ENCODE data around the gene MAD2L2. TPM values are rescaled to one million over a fixed set of nuclear protein-coding genes. Genes with fewer than 3 reads are reported as not detected.

The MAD2L2 gene
- total RNA-seq, 4 donors from 2014 or later = 22.7 to 40.0 (median 32.5) TPM

- WGBS, 2 donors = 71 to 85% methylated on average over 11 of the region's 11 CpGs
- intact Hi-C loops (cut with DNase I; ENCODE audit: low total_unique reads) = no loop called here
- TF ChIP-seq CTCF (IDR thresholded peaks at IDR 0.05) (no peak), POLR2A (IDR thresholded peaks at IDR 0.05) (no peak)
- H3K4me3 ChIP-seq (ENCODE audit: low read depth, poor library complexity, severe bottlenecking) = no peak overlapping the region
- DNase-seq (ENCODE audit: low spot score in 2 of 2) = no peak
Measured at GRCh38 chr1:11708554-11709350, 27.8 kb upstream of the MAD2L2 start.

GRCh38 chr1:11707621-11708276 is 26.8 kb upstream of the MAD2L2 start:
- WGBS, 2 donors = 38 to 54% methylated on average over 13 to 17 of the region's 17 CpGs
- intact Hi-C loops (cut with DNase I; ENCODE audit: low total_unique reads) = no loop called here
- DNase-seq (ENCODE audit: low spot score in 2 of 2) = no peak
- no peak for TF ChIP-seq POLR2A (IDR thresholded peaks at IDR 0.05)
- no peak for TF ChIP-seq CTCF (IDR thresholded peaks at IDR 0.05)
- H3K4me3 ChIP-seq (ENCODE audit: low read depth, poor library complexity, severe bottlenecking) = no peak overlapping the region

GRCh38 chr1:11706292-11706691 is 25.3 kb upstream of the MAD2L2 start:
- intact Hi-C loops (cut with DNase I; ENCODE audit: low total_unique reads) = no loop called here
- DNase-seq (ENCODE audit: low spot score in 2 of 2) = no peak
- WGBS, 2 donors = 78 to 82% methylated on average over 10 of the region's 14 CpGs
- TF ChIP-seq CTCF (IDR thresholded peaks at IDR 0.05) (no peak), POLR2A (IDR thresholded peaks at IDR 0.05) (no peak)
- no peak overlapping the region for H3K4me3 ChIP-seq (ENCODE audit: low read depth, poor library complexity, severe bottlenecking)

GRCh38 chr1:11705596-11705995 is 24.6 kb upstream of the MAD2L2 start:
- H3K4me3 ChIP-seq (ENCODE audit: low read depth, poor library complexity, severe bottlenecking) = no peak overlapping the region
- TF ChIP-seq CTCF (IDR thresholded peaks at IDR 0.05) = no peak
- no peak for DNase-seq (ENCODE audit: low spot score in 2 of 2)
- WGBS, 2 donors = 73 to 83% methylated on average over 9 of the region's 9 CpGs
- intact Hi-C loops (cut with DNase I; ENCODE audit: low total_unique reads) = no loop called here

- no peak overlapping the region for H3K4me3 ChIP-seq (ENCODE audit: low read depth, poor library complexity, severe bottlenecking)
- no peak for DNase-seq (ENCODE audit: low spot score in 2 of 2)
- TF ChIP-seq CTCF (IDR thresholded peaks at IDR 0.05) (no peak), POLR2A (IDR thresholded peaks at IDR 0.05) (no peak)
- 71 to 75% methylated on average over 17 to 22 of the region's 22 CpGs for WGBS, 2 donors
- intact Hi-C loops (cut with DNase I; ENCODE audit: low total_unique reads) = no loop called here
Measured at GRCh38 chr1:11704691-11705475, 23.9 kb upstream of the MAD2L2 start.
